ENCODE results near the gene ALPP.
A peak's percentile ranks its signal among the peaks of the same experiment; 100 is the strongest.
"Not testable (repeated sequence)": the region's sequence is repeated elsewhere in the genome, so short reads cannot be mapped to it uniquely, and the experiment has no call there.

ALPP gene

GRCh38 chr2:232406556-232407310 is 28.2 kb downstream of the ALPP start, which contains the start of gene ALPG:
ALPG (plus strand) TSS chr2:232406844; CDS start chr2:232406895, 51 bp downstream.
- no peak for DNase-seq (ENCODE audit: low read depth in 3 of 3)

- not testable (repeated sequence) for DNase-seq (ENCODE audit: low read depth in 3 of 3)
Observed at GRCh38 chr2:232407428-232408150, 29.0 kb downstream of the ALPP start.

GRCh38 chr2:232408269-232408668 is 29.7 kb downstream of the ALPP start:
- DNase-seq (ENCODE audit: low read depth in 3 of 3), result not testable (repeated sequence)

GRCh38 chr2:232409617-232410016 is 31.1 kb downstream of the ALPP start:
- not testable (repeated sequence) for DNase-seq (ENCODE audit: low read depth in 3 of 3)

- DNase-seq (ENCODE audit: low read depth in 3 of 3), result no peak
Observed at GRCh38 chr2:232410238-232410900, 31.8 kb downstream of the ALPP start.

GRCh38 chr2:232411901-232412629 is 33.5 kb downstream of the ALPP start:
- DNase-seq (ENCODE audit: low read depth in 3 of 3), result no peak

GRCh38 chr2:232412986-232413385 is 34.4 kb downstream of the ALPP start:
- DNase-seq (ENCODE audit: low read depth in 3 of 3), result no peak

- no peak for DNase-seq (ENCODE audit: low read depth in 3 of 3)
Observed at GRCh38 chr2:232415138-232415690, 36.7 kb downstream of the ALPP start.

- no peak for DNase-seq (ENCODE audit: low read depth in 3 of 3)
Observed at GRCh38 chr2:232415736-232416520, 37.4 kb downstream of the ALPP start.

GRCh38 chr2:232416521-232417470 is 38.2 kb downstream of the ALPP start:
- no peak for DNase-seq (ENCODE audit: low read depth in 3 of 3)

- no peak for DNase-seq (ENCODE audit: low read depth in 3 of 3)
Observed at GRCh38 chr2:232417489-232417888, 38.9 kb downstream of the ALPP start.

- DNase-seq (ENCODE audit: low read depth in 3 of 3), result no peak
Observed at GRCh38 chr2:232418056-232418455, 39.5 kb downstream of the ALPP start.

- peak in 1 of 3 experiments; percentile 41 for DNase-seq (ENCODE audit: low read depth in 3 of 3)
Observed at GRCh38 chr2:232418466-232419244, 40.1 kb downstream of the ALPP start.

GRCh38 chr2:232419245-232420072 is 40.9 kb downstream of the ALPP start:
- DNase-seq (ENCODE audit: low read depth in 3 of 3), result no peak

- DNase-seq (ENCODE audit: low read depth in 3 of 3), result no peak
Observed at GRCh38 chr2:232420073-232420454, 41.5 kb downstream of the ALPP start.

GRCh38 chr2:232420463-232421188 is 42.1 kb downstream of the ALPP start:
- DNase-seq (ENCODE audit: low read depth in 3 of 3), result peak in 1 of 3 experiments; percentile 39

GRCh38 chr2:232421189-232421785 is 42.7 kb downstream of the ALPP start:
- no peak for DNase-seq (ENCODE audit: low read depth in 3 of 3)

Data from stimulated activated CD4-positive, alpha-beta T cell treated with anti-CD3 and anti-CD28 coated beads, TNF-alpha, amount 100 ng/mL, for 24 hours (primary cell).